ENCODE data around the gene SLC5A3. TPM values are rescaled to one million over a fixed set of nuclear protein-coding genes. Genes with fewer than 3 reads are reported as not detected.

Gene SLC5A3
- total RNA-seq, 1 donor: 38.4 TPM

DNA sequence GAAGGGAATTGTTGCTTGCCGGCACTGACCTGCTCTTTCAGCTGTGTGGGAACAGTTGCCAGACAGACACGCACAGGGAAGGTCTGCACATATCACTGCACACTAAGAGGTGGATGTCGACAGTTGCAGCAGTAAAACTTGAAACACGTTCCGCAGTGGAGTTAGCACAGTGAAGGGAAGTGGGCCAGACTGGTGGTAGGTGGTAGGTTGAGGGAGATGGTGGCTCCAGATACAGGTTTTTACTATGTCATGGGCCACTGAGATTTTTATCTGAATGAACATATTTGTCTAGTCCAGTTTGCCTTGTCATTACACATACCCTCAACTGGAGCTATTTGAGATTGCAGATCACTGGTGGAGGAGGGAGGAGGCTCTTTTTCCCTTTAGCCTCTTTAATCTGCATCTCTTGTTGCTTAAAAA lies 13.5 kb downstream of the SLC5A3 start:
- Histone ChIP-seq H3K4me1 (ENCODE audit: insufficient read depth, low read length) (no peaks in the 10 kb centered on the region), H3K27ac (ENCODE audit: low read depth, low read length) (no peak overlapping the region), H3K4me3 (ENCODE audit: insufficient read depth, low read length) (no peak overlapping the region), H3K9me3 (ENCODE audit: low read depth, low read length) (no peaks in the 10 kb centered on the region), H2AFZ (ENCODE audit: low read length) (no peak overlapping the region), H3K36me3 (ENCODE audit: insufficient read depth, low read length) (peaks cover 13% of the 10 kb centered on the region), H3K27me3 (ENCODE audit: insufficient read depth, low read length) (no peaks in the 10 kb centered on the region), H3K4me2 (ENCODE audit: insufficient read depth, low read length) (no peak overlapping the region), H4K20me1 (ENCODE audit: insufficient read depth, low read length) (peaks cover 18% of the 10 kb centered on the region), H3K79me2 (ENCODE audit: insufficient read depth, low read length) (peaks cover 95% of the 10 kb centered on the region)
- TF ChIP-seq, protein P1, sequence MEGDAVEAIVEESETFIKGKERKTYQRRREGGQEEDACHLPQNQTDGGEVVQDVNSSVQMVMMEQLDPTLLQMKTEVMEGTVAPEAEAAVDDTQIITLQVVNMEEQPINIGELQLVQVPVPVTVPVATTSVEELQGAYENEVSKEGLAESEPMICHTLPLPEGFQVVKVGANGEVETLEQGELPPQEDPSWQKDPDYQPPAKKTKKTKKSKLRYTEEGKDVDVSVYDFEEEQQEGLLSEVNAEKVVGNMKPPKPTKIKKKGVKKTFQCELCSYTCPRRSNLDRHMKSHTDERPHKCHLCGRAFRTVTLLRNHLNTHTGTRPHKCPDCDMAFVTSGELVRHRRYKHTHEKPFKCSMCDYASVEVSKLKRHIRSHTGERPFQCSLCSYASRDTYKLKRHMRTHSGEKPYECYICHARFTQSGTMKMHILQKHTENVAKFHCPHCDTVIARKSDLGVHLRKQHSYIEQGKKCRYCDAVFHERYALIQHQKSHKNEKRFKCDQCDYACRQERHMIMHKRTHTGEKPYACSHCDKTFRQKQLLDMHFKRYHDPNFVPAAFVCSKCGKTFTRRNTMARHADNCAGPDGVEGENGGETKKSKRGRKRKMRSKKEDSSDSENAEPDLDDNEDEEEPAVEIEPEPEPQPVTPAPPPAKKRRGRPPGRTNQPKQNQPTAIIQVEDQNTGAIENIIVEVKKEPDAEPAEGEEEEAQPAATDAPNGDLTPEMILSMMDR (IDR thresholded peaks at IDR 0.05; ENCODE audit: extremely low read depth, low read depth, low read length): no peak
- DNase-seq (ENCODE audit: insufficient read length, low spot score, missing footprints): no peak

DNA sequence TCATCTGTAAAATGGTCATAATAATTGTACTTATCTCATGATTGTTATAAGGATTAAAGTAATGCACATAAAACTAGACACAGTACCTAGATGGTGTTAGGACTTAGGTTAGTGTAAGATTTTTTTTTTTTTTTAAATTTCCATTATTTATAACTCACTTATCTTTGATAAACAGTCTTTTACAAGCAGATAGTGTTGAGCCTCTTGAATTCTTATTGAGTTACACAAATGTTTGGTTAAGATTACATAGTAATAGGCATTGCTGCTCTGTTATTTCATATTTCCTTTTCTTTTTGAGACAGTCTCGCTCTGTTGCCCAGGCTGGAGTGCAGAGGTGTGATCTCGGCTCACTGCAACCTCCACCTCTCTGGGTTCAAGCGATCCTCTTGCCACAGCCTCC lies 15.4 kb downstream of the SLC5A3 start:
- H3K27me3 ChIP-seq (ENCODE audit: insufficient read depth, low read length): no peaks in the 10 kb centered on the region
- H2AFZ ChIP-seq (ENCODE audit: low read length): no peak overlapping the region
- peaks cover 18% of the 10 kb centered on the region for H4K20me1 ChIP-seq (ENCODE audit: insufficient read depth, low read length)
- peaks cover 1% of the 10 kb centered on the region for H3K36me3 ChIP-seq (ENCODE audit: insufficient read depth, low read length)
- H3K4me3 ChIP-seq (ENCODE audit: insufficient read depth, low read length): no peak overlapping the region
- no peak for DNase-seq (ENCODE audit: insufficient read length, low spot score, missing footprints)
- peaks cover 94% of the 10 kb centered on the region for H3K79me2 ChIP-seq (ENCODE audit: insufficient read depth, low read length)
- TF ChIP-seq, protein P1 (IDR thresholded peaks at IDR 0.05; ENCODE audit: extremely low read depth, low read depth, low read length): no peak
- no peak overlapping the region for H3K4me2 ChIP-seq (ENCODE audit: insufficient read depth, low read length)
- H3K4me1 ChIP-seq (ENCODE audit: insufficient read depth, low read length): no peaks in the 10 kb centered on the region
- H3K9me3 ChIP-seq (ENCODE audit: low read depth, low read length): no peaks in the 10 kb centered on the region
- no peak overlapping the region for H3K27ac ChIP-seq (ENCODE audit: low read depth, low read length)

DNA sequence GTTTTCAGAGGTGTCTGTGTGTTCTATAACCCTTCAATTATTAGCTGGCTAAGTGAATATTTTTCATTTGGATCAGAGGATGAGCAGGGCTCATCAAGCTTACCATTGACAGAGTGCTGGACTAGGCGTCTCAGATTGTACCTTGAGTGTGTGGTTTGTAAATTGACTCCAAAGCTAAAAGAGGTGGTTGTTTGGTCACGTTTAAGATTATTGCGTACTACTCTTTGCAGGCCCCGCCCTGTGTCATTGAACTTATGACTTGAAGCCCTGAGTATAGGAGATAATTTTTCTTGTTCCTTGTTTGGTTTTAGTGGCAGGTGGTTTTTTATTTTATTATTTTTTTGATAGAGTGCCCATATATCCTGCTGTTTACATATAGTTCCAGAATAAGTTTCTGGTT lies 17.7 kb downstream of the SLC5A3 start:
- Histone ChIP-seq H3K36me3 (ENCODE audit: insufficient read depth, low read length) (peaks cover 14% of the 10 kb centered on the region), H3K4me1 (ENCODE audit: insufficient read depth, low read length) (no peaks in the 10 kb centered on the region), H3K79me2 (ENCODE audit: insufficient read depth, low read length) (peaks cover 92% of the 10 kb centered on the region), H3K27me3 (ENCODE audit: insufficient read depth, low read length) (no peaks in the 10 kb centered on the region), H2AFZ (ENCODE audit: low read length) (no peak overlapping the region), H3K4me3 (ENCODE audit: insufficient read depth, low read length) (no peak overlapping the region), H4K20me1 (ENCODE audit: insufficient read depth, low read length) (peaks cover 14% of the 10 kb centered on the region), H3K4me2 (ENCODE audit: insufficient read depth, low read length) (no peak overlapping the region), H3K9me3 (ENCODE audit: low read depth, low read length) (no peaks in the 10 kb centered on the region), H3K27ac (ENCODE audit: low read depth, low read length) (no peak overlapping the region)
- DNase-seq (ENCODE audit: insufficient read length, low spot score, missing footprints): no peak
- TF ChIP-seq, protein P1 (IDR thresholded peaks at IDR 0.05; ENCODE audit: extremely low read depth, low read depth, low read length): no peak

DNA sequence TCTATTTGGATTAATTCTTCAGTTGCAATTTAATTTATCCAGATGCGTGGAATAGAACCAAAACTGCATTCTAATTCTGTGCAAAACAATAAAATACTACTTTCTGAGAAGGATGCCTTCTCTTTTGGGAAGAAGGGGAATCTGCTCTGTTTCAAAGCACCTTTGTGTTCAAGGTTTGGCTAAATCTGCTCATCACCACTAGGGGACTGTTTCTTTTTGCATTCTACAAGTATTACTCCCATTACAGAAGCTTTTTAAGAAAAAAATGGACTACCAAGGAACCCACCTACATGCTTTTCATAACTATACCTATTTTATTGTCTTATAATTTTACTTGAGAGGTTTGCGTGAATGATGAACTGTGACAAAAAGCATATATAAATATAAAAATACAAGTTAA lies 18.2 kb downstream of the SLC5A3 start:
- Histone ChIP-seq H3K27me3 (ENCODE audit: insufficient read depth, low read length) (no peaks in the 10 kb centered on the region), H4K20me1 (ENCODE audit: insufficient read depth, low read length) (peaks cover 14% of the 10 kb centered on the region), H3K79me2 (ENCODE audit: insufficient read depth, low read length) (peaks cover 92% of the 10 kb centered on the region), H2AFZ (ENCODE audit: low read length) (no peak overlapping the region), H3K4me2 (ENCODE audit: insufficient read depth, low read length) (no peak overlapping the region), H3K4me3 (ENCODE audit: insufficient read depth, low read length) (no peak overlapping the region), H3K9me3 (ENCODE audit: low read depth, low read length) (no peaks in the 10 kb centered on the region), H3K36me3 (ENCODE audit: insufficient read depth, low read length) (peaks cover 16% of the 10 kb centered on the region), H3K27ac (ENCODE audit: low read depth, low read length) (no peak overlapping the region), H3K4me1 (ENCODE audit: insufficient read depth, low read length) (no peaks in the 10 kb centered on the region)
- DNase-seq (ENCODE audit: insufficient read length, low spot score, missing footprints): no peak
- TF ChIP-seq, protein P1 (IDR thresholded peaks at IDR 0.05; ENCODE audit: extremely low read depth, low read depth, low read length): peak; percentile 50
